Epidermal melanocyte (primary cell): ENCODE measurements around the gene SLC27A1.
"Not testable (repeated sequence)": the region's sequence is repeated elsewhere in the genome, so short reads cannot be mapped to it uniquely, and the experiment has no call there.

Source experiments
- DNase-seq: peaks from one replicate; pipeline ENCODE4 v3.0.0; 2011; ENCODE audit warnings: low spot score; ENCODE audit not compliant: insufficient read length

The SLC27A1 gene

DNA sequence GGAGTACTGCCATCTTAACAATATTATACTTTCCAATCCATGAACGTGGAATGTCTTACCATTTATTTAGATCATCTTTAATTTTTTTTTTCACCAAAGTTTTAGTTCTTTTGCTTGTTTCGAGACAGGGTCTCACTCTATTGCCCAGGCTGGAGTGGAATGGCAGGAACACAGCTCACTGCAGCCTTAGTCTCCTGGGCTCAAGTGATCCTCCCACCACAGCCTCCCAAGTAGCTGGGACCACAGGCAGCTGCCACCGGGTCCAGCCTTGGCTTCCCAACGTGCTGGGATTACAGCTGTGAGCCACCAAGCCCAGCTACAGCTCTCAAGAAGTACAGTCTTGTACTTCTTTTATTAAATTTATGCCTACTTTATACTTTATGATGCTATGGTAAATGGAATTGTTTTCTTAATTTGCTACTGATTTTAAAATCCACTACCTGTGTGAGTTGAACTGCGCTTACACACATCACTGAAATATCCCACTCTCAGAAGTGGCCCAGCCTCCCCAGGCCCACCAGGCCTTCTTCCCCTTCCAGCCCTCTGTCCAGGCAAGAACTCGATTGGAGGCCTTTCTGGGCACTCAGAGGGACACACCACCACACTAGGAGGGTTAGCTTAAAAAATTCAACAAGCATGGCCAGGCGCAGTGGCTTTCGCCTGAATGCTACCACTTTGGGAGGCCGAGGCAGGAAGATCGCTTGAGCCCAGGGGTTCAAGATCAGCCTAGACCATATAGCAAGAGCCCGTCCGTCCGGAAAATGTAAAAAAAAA, 40.1 kb downstream of the SLC27A1 start:
- no peak for DNase-seq

DNA sequence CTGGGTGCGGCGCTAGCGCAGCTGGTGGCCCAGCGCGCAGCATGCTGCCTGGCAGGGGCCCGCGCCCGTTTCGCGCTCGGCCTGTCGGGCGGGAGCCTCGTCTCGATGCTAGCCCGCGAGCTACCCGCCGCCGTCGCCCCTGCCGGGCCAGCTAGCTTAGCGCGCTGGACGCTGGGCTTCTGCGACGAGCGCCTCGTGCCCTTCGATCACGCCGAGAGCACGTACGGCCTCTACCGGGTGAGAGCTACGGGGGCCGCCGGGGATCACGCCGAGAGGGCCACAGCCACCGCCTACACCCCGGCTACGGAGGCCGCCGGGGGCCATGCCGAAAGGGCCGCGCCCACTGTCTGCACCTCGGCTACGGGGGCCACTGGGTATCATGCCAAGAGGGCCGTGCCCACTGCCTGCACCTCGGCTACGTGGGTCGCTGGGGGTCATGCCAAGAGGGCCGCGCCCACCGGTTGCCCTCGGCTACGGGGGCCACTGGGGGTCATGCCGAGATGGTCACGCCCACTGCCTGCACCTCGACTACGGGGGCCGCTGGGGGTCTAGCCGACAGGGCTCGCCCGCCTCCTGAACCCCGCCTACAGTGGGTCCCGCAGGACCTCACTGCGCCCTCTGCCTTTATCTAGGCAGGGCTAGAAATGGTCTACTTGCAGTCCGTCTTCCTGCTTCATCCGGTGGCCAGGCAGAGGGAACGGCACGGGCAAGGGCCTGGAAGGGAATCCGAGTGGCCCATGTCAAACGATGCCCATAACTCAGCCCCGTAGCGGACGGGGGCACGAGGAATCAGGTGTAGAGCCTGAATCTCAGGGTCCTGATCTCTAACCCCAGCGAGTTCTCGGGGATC, 41.6 kb downstream of the SLC27A1 start:
- peak; percentile 89 for DNase-seq

DNA sequence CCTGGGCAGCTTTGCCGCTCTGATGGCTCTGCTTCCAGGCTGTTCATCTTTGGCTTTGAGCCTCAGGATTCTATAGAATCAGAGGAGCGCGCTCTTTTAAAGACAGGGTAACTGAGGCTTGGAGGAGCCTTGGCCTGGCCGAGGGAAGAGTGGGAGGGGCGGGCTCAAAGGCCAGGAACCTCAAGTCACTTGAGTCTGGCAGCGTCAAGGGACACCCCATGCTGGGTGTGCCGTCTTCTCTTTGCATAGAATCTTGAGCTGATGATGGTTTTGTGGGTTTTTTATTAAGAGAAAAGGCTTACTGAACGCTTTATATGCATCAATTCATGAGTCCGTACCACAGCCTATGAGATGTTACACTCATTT, 42.2 kb downstream of the SLC27A1 start:
- no peak for DNase-seq

DNA sequence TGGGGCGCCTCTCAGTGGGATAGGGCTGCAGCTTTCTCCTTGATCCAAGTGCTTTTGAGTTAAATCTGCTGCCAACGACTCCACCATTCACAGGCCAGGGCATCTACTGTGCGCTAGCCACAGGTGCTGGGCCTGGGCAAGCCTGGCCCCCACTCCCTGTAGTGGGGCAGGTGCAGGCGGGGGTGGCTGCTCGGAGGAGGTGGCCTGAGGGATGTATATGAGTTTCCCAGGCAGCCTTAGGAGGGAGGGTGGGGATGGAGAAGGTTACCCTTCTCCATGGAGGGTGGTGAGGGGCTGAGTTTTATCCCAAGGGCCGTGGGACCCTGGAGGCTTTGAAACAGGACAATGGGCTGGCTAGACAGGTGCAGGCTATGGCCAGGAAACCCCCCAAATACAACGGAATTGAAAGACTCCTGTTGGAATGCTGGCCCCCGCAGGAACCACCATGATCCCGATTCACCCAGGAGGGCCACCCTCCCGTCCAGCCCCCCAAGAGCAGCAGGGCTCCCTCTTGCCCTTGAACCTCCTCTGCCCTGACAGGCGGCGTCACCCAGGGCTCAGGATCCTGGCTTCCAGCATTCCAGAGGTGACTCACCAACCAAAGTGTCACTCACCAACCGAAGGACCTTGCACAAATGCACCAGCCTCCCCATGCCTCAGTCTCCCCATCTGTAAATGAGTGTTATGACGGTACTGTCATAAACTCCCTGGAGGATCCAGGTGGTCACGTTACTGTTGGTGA, 45.3 kb downstream of the SLC27A1 start:
- no peak for DNase-seq

DNA sequence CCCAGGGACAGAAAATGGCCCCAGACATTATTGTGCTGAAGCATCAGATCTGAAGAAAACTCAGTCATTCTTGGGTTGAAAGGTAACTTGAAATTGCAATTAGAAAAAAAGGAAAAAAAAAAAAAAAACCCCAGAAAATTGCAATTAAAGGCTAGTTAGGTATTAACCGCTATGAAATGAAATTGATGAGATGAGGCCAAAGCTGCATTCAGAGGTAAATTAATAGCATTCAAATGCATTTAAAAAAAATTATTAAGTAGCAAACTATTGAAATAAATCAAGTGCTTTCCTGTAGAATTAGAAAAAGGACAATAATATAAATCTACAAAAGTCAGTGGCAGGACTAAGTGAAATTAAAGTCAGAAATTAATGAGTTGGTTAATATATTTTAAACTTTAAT, 47.6 kb downstream of the SLC27A1 start:
- DNase-seq = no peak

DNA sequence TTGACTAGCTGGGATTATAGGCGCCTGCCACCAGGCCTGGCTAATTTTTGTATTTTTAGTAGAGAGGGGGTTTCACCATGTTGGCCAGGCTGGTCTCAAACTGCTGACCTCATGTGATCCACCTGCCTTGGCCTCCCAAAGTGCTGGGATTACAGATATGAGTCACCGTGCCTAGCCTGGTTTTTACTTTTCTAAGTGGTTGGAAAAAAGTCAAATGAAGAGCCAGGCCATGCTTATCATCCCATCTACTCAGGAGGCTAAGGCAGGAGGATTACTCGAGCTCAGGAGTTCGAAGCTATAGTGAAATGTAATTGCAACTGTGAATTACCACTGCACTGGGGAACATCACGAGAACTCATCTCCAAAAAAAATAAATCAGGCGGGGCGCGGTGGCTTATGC, 48.3 kb downstream of the SLC27A1 start:
- not testable (repeated sequence) for DNase-seq

DNA sequence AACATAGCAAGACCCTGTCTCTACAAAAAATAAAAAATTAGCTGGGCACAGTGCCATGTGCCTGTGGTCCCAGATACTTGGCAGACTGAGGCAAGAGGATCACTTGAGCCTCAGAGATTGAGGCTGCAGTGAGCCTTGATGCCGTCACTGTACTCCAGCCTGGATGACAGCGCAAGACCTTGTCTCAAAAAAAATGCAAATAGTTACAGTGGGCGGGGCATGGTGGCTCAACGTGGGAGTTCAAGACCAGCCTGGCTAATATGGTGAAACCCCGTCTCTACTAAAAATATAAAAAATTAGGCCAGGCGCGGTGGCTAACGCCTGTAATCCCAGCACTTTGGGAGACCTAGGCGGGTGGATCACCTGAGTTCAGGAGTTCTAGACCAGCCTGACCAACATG, 49.6 kb downstream of the SLC27A1 start:
- DNase-seq = no peak

DNA sequence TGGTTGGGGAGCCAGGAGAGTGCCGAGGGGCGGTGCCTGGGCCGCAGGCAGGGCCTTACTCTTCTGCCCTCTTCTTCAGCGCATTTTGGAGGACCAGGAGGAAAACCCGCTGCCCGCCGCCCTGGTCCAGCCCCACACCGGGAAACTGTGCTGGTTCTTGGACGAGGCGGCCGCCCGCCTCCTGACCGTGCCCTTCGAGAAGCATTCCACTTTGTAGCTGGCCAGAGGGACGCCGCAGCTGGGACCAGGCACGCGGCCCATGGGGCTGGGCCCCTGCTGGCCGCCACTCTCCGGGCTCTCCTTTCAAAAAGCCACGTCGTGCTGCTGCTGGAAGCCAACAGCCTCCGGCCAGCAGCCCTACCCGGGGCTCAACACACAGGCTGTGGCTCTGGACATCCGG, 50.5 kb downstream of the SLC27A1 start:
- DNase-seq = no peak

DNA sequence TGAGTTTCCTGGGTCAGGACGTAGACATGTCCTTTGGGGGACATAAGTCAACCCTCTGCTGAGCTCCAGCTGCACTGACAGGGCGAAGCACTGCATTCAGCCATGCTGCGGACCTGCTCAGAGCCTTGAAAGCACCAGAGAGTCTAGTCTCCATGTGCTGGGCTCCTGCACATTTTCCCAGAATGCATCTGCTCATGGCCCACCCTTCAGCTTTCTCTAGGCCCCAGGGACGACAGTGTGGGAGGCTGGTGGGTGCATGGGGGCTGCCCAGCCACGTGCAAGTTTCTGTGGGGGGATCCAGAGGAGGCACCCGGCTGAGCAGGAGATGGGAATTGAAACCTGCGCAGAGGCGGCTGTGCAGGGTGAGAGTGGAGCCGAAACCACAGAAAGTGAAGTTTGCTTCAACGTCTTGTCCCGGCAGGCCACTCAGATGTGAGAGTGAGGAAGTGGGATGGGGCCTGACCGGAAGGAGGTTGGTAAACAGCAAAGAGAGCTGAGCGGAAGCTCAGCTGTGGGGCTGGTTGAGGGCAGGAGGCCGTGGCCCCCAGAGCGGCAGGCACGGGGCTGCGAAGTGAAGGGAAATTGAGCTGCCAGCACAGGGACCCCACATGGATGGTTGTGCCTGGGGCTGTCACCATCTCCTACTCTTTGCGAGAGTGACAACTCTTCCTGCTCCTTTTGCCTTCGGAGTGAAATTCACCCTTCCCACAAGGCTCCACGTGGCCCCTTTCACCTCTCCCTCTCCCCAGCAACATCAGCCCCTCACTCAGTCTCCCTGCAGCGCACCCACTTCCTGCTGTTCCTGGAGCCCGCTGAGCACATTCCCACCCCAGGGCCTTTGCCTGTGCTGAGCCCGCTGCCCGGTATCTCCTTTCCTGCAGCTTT, 52.9 kb downstream of the SLC27A1 start:
- no peak for DNase-seq

DNA sequence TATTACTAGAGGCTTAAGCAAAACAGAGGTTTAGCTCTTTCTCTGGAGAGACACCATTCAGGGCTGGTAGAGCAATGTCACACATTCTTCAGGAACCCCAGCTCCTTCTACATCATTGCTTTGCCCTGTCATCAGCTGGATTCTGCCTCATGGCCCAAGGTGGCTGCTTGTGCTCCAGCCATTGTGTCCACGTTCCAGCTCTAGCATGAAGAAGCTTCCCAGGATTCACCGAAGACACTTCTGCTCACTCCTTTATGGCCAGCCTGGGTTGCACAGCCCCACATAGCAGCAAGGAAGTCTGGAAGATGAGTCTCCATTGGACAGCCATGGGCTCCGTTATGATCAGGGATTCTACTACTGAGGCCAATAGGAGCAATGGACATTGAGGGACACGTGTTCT, 54.3 kb downstream of the SLC27A1 start:
- DNase-seq = no peak

DNA sequence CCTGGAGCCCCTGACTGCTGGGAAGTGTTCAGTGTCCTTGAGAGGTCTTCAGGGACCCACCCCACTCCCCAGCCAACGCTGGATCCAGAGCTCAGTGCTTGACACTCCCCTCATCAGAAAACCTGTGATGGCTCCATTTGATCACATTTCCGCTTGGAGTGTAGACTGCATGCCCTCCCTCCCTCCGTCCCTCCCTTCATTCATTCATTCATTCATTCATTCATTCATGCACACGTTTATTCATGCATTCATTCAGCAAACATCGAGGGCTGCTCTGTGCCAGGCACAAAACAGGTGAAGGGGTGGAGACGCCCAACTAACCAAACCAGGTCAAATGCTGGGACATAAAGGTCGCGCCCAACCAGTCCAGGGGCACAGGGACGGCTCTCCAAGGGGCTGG, 54.8 kb downstream of the SLC27A1 start:
- DNase-seq = no peak

DNA sequence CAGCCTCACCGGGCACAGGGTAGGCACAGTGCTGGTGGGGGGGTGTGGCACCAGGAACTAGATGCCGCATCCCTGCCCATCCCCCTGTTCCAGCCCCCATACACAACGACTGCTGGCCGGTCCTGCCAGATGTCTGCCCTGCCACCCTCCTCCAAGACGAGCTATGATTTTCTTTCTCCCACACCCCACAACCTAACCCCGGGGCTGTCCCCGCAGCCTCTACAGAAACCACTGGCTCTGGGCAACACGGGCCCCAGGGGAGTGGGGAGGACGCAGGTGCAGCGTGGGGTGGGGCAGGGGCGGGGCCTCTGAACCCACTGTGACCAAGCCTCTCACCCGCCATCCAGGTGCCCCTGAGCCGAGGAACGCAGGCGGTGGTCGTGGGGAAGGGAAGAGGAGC, 56.6 kb downstream of the SLC27A1 start:
- no peak for DNase-seq

DNA sequence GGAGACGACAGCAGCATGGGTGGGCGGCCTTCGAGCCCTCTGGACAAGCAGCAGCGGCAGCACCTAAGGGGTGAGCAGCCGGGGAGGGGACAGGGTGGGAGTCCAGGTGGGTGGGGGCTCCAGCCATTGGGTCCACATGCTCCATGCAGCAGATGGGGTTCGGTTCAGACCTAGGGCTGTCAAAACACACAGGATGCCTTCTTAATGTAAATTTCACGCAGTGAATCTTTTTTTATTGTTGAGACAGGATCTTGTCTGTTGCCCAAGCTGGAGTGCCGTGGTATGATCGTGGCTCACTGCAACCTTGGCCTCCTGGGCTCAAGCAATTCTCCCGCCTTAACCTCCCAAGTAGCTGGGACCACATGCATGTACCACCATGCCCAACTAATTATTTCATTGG, 57.0 kb downstream of the SLC27A1 start:
- DNase-seq = no peak

DNA sequence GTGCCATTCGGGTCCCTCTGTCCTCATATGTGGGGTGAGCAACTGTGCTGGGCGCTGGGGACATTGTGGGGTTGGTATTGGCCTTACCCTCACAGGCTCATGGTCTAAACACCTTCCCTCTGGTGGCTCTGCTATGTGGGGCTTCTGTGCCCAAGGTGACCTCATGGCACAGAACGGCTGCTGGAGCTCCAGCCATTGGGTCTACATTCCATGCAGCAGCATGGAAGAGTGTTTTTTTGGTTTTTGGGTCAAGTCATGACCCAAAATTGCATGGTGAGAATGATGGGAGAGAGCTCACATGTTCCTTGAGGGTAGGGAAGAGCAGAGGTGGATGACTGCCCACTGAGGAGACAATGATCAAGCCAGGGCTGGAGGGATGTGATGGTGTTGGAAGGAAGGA, 58.3 kb downstream of the SLC27A1 start:
- no peak for DNase-seq

DNA sequence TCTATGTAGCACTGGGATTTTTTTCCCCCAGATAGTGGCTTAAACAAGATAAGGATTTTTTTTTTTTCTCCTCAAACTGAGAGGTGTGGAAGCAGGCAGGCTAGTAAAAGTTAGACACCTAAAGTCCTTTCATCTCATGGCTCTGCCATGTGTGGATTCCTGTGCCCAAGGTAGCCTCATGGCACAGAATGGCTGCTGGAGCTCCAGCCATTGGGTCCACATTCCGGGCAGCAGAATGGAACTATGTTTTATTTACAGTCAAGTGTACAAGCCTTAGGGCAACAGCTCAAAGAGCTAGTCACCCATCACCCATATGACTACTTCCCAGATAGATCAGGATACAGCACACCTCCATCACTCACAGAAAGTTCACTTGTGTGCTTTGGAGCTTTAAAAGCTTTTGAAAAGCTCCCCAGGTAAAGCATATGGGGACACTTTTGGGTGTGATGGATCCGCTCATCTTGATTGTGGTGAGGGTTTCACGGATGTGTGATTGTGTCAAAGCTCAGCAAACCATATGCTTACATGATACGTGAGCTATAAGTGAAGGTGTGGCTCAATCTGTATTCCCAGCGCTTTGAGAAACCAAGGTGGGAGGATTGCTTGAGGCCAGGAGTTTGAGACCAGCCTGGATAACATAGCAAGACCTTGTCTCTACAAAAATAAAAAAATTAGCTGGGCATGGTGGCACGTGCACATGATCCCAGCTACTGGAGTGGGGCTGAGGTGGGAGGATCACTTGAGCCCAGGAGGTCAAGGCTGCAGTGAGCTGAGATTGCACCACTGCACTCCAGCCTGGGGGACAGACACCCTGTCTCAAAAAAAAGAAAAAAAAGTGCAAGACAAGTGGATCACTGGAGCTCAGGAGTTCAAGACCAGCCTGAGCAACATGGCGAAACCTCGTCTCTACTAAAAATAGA, 59.2 kb downstream of the SLC27A1 start:
- DNase-seq = no peak

DNA sequence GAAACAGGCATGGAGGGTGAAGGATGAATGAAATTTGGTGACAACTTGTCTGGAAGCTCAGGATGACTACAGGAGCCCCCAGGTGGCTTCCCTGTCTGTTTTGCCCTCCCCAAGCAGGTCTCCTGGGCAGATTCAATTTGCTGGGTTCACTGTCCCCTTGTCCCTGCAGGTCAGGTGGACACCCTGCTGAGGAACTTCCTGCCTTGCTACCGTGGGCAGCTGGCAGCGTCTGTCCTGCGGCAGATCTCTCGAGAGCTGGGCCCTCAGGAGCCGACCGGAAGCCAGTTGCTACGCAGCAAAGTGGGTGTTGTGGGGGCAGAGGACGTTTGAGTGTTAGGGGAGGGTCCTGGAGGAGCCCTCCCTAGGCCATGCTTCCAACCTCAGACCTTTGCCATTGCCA, 60.3 kb downstream of the SLC27A1 start:
- no peak for DNase-seq

DNA sequence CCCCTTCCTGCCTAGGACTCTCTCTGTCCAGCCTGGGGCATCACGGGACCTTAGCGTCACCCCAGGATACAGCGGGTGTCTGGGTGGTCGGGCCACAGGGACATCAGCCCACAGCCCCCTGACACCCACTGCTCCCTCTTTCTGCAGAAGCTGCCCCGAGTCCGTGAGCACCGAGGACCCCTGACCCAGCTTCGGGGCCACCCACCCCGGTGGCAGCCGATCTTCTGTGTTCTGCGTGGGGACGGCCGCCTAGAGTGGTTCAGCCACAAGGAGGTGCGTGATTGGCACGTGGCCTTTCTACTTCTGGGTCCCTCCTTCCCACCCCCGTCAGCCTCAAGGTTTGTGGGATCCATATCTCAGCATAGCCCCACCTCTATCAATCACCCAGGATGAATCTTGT, 61.8 kb downstream of the SLC27A1 start:
- no peak for DNase-seq

DNA sequence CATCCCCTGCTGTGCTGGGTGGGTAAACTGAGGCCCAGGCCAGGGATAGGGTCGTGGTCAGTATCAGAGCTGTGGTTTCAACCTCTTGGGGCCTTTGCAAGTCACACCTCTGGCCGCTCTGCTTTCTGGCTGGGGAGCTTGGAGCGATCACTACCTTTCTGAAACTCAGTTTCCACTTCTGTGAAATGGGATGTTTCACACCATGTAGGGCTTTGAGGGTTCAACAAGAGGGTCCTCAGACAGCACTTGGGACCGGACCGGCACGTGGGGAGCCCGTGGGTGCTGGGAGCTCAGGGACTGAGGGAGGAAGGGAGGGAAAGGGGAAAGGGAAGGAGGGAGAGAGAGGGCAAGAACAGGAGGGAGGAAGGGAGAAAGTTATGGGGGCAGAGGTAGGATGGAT, 62.2 kb downstream of the SLC27A1 start:
- no peak for DNase-seq

DNA sequence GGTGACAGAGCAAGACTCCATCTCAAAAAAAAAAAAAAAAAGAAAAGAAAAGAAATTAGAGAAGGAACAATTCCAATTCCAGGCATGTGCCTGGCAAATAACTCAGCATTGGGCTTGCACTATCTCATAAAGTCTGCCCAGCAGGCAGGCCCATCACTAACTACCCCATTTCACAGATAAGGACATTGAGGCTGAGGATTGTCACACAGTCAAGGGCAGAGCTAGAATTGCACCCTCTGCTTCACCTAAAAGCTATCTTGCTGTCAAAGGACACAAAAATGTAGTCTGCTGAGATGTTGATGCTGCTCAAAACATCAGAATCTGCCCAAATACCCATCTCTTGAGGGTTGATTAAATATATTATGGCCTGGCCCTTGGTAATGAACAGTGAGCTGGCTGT, 64.4 kb downstream of the SLC27A1 start:
- DNase-seq = no peak

DNA sequence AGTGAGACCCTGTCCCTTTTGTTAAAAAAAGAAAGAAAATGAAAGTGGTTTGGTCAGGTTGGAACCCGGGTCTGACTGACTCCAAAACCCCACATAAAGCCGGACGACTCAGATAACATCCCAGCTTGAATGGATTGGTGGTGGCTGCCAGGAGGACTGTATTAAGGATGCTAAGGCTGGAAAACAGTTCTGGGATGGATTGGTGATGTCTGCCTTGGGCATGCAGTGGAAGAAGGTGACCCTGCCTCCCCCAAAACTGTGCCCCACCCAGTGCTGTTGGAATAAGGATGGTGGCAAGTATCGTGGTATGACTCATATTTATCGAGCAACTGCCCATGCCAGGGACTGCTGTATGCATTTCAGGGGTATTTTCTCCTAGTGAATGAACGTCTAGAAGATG, 66.6 kb downstream of the SLC27A1 start:
- no peak for DNase-seq
